HEK293 (cell line): ENCODE measurements around the gene BEND3.
A peak's percentile ranks its signal among the peaks of the same experiment; 100 is the strongest.

Source experiments
- CTCF ChIA-PET: fragments of 350-600 bp; formaldehyde crosslinking; extraction: SDS; loops from one replicate; lab custom pipeline; 2021; ENCODE audit warnings: antibody characterized with exemption; lab: Yijun Ruan, JAX
- POLR2A ChIA-PET: fragments of 300-600 bp; formaldehyde crosslinking; extraction: SDS; loops from one replicate; lab custom pipeline; 2020; ENCODE audit warnings: antibody characterized with exemption, inconsistent platforms; lab: Yijun Ruan, JAX
- H3K27ac ChIP-seq: fragments of 200-500 bp; sonication (Bioruptor generic); 2 replicates; pipeline ENCODE4 v1.5.1; 2014; ENCODE audit warnings: low read depth, low read length, control low read depth, inconsistent platforms; ENCODE audit errors: extremely low read depth
- H3K36me3 ChIP-seq, 2 experiments: fragments of 200-500 bp in 1 of 2; sonication (Bioruptor generic) in 1 of 2; 1 replicate in 1 of 2; 2 replicates in 1 of 2; pipeline ENCODE4 v1.5.1; 2014 to 2017; ENCODE audit warnings: inconsistent platforms in 2 of 2, low read length in 2 of 2; ENCODE audit not compliant: control insufficient read depth in 2 of 2, insufficient read depth in 1 of 2
- H3K4me1 ChIP-seq: fragments of 200-500 bp; sonication (Bioruptor generic); 2 replicates; pipeline ENCODE4 v1.5.1; 2014; ENCODE audit warnings: mild to moderate bottlenecking, low read length, inconsistent platforms; ENCODE audit not compliant: control insufficient read depth, insufficient read depth
- H3K4me3 ChIP-seq: 2 replicates; pipeline ENCODE4 v1.5.1; 2011; ENCODE audit warnings: low read depth, mild to moderate bottlenecking, control low read depth, low read length, moderate library complexity
- H3K9me3 ChIP-seq: fragments of 200-500 bp; sonication (Bioruptor generic); 2 replicates; pipeline ENCODE4 v1.5.1; 2014; ENCODE audit warnings: low read depth, low read length, inconsistent platforms; ENCODE audit not compliant: control insufficient read depth, insufficient read depth
- BCL11B ChIP-seq: fragments of 450-650 bp; formaldehyde crosslinking; IDR thresholded peaks from 2 replicates; pipeline ENCODE4 v1.5.1; 2016; ENCODE audit warnings: low read depth, missing biosample characterization, missing genetic modification characterization
- KLF1 ChIP-seq: fragments of 450-650 bp; formaldehyde crosslinking; IDR thresholded peaks from 2 replicates; pipeline ENCODE4 v1.5.1; 2016; ENCODE audit warnings: missing biosample characterization, missing genetic modification characterization
- KLF16 ChIP-seq: fragments of 450-650 bp; formaldehyde crosslinking; IDR thresholded peaks from 2 replicates; pipeline ENCODE4 v1.5.1; 2017; ENCODE audit warnings: missing biosample characterization, missing genetic modification characterization
- KLF8 ChIP-seq: fragments of 450-650 bp; formaldehyde crosslinking; IDR thresholded peaks from 2 replicates; pipeline ENCODE4 v1.5.1; 2016; ENCODE audit warnings: missing biosample characterization, missing genetic modification characterization
- OVOL3 ChIP-seq: fragments of 450-650 bp; formaldehyde crosslinking; IDR thresholded peaks from 2 replicates; pipeline ENCODE4 v1.5.1; 2016; ENCODE audit warnings: missing biosample characterization, missing genetic modification characterization
- PRDM1 ChIP-seq: fragments of 450-650 bp; formaldehyde crosslinking; IDR thresholded peaks from 2 replicates; pipeline ENCODE4; 2016; ENCODE audit warnings: missing biosample characterization, missing genetic modification characterization
- TCF7L2 ChIP-seq: IDR thresholded peaks from 2 replicates; pipeline ENCODE4 v1.6.1; 2011; ENCODE audit warnings: low read depth, mild to moderate bottlenecking, inconsistent platforms, low read length, moderate library complexity, borderline replicate concordance
- ZIC2 ChIP-seq: fragments of 450-650 bp; formaldehyde crosslinking; IDR thresholded peaks from 2 replicates; pipeline ENCODE4 v1.5.1; 2016; ENCODE audit warnings: missing biosample characterization, missing genetic modification characterization
- ZNF146 ChIP-seq: fragments of 450-650 bp; formaldehyde crosslinking; IDR thresholded peaks from 2 replicates; pipeline ENCODE4 v1.5.1; 2016; ENCODE audit warnings: missing biosample characterization, missing genetic modification characterization
- ZNF2 ChIP-seq: fragments of 450-650 bp; formaldehyde crosslinking; IDR thresholded peaks from 2 replicates; pipeline ENCODE4 v1.5.1; 2016; ENCODE audit warnings: missing biosample characterization, missing genetic modification characterization
- ZNF239 ChIP-seq: fragments of 450-650 bp; formaldehyde crosslinking; IDR thresholded peaks from 2 replicates; pipeline ENCODE4 v1.5.1; 2016; ENCODE audit warnings: missing biosample characterization, missing genetic modification characterization
- ZNF350 ChIP-seq: fragments of 450-650 bp; formaldehyde crosslinking; IDR thresholded peaks from 2 replicates; pipeline ENCODE4 v1.5.0; 2017; ENCODE audit warnings: missing biosample characterization, mild to moderate bottlenecking, missing genetic modification characterization
- ZNF366 ChIP-seq: fragments of 450-650 bp; formaldehyde crosslinking; conservative IDR thresholded peaks from 2 replicates; pipeline ENCODE4 v1.5.1; 2016; ENCODE audit warnings: missing biosample characterization, missing genetic modification characterization
- ZNF48 ChIP-seq: fragments of 450-650 bp; formaldehyde crosslinking; IDR thresholded peaks from 2 replicates; pipeline ENCODE4 v1.5.1; 2016; ENCODE audit warnings: missing biosample characterization, missing genetic modification characterization
- ZNF548 ChIP-seq: fragments of 450-650 bp; formaldehyde crosslinking; IDR thresholded peaks from 2 replicates; pipeline ENCODE4 v1.5.1; 2016; ENCODE audit warnings: missing biosample characterization, missing genetic modification characterization
- ZNF621 ChIP-seq: fragments of 450-650 bp; formaldehyde crosslinking; IDR thresholded peaks from 2 replicates; pipeline ENCODE4 v1.5.1; 2017; ENCODE audit warnings: missing biosample characterization, missing genetic modification characterization
- TF ChIP-seq, protein P1 (sequence below): fragments of 450-650 bp; formaldehyde crosslinking; IDR thresholded peaks from 2 replicates; pipeline ENCODE4 v1.5.0; 2017; ENCODE audit warnings: missing biosample characterization, missing genetic modification characterization, borderline replicate concordance
- TF ChIP-seq, protein P2 (sequence below): fragments of 450-650 bp; formaldehyde crosslinking; IDR thresholded peaks from 2 replicates; pipeline ENCODE4 v1.5.1; 2016; ENCODE audit warnings: missing biosample characterization, missing genetic modification characterization
- TF ChIP-seq, protein P3 (sequence below): fragments of 450-650 bp; formaldehyde crosslinking; IDR thresholded peaks from 2 replicates; pipeline ENCODE4 v1.5.1; 2017; ENCODE audit warnings: missing biosample characterization, missing genetic modification characterization
- TF ChIP-seq, protein P4 (sequence below): fragments of 450-650 bp; IDR thresholded peaks from 2 replicates; pipeline ENCODE4 v1.5.1; 2018; ENCODE audit warnings: missing biosample characterization, mild to moderate bottlenecking, missing genetic modification characterization
- TF ChIP-seq, protein P5 (sequence below): fragments of 450-650 bp; formaldehyde crosslinking; IDR thresholded peaks from 2 replicates; pipeline ENCODE4 v1.5.1; 2017; ENCODE audit warnings: missing biosample characterization, missing genetic modification characterization
- TF ChIP-seq, protein P6 (sequence below): fragments of 450-650 bp; formaldehyde crosslinking; IDR thresholded peaks from 2 replicates; pipeline ENCODE4 v1.5.1; 2017; ENCODE audit warnings: missing biosample characterization, missing genetic modification characterization

BEND3 gene

DNA sequence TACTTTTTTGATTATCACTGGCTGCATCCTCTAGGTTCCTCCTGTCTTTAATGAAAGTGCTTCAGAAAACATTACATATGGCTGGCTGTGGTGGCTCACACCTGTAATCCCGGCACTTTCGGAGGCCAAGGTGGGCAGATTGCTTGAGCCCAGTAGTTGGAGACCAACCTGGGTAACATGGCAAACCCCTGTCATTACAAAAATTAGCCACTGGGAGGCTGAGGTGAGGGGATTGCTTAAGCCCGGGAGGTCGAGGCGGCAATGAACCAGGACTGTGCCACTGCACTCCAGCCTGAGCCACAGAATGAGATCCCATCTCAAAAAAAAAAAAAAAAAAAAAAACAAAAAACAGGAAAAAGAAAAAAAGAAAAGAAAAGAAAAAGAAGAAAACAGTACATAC lies 35.3 kb downstream of the BEND3 start (continued):
- TF ChIP-seq, protein P1, sequence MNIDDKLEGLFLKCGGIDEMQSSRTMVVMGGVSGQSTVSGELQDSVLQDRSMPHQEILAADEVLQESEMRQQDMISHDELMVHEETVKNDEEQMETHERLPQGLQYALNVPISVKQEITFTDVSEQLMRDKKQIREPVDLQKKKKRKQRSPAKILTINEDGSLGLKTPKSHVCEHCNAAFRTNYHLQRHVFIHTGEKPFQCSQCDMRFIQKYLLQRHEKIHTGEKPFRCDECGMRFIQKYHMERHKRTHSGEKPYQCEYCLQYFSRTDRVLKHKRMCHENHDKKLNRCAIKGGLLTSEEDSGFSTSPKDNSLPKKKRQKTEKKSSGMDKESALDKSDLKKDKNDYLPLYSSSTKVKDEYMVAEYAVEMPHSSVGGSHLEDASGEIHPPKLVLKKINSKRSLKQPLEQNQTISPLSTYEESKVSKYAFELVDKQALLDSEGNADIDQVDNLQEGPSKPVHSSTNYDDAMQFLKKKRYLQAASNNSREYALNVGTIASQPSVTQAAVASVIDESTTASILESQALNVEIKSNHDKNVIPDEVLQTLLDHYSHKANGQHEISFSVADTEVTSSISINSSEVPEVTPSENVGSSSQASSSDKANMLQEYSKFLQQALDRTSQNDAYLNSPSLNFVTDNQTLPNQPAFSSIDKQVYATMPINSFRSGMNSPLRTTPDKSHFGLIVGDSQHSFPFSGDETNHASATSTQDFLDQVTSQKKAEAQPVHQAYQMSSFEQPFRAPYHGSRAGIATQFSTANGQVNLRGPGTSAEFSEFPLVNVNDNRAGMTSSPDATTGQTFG (tag by site-specific recombination): no peak
- TF ChIP-seq OVOL3: no peak
- TF ChIP-seq, protein P2, sequence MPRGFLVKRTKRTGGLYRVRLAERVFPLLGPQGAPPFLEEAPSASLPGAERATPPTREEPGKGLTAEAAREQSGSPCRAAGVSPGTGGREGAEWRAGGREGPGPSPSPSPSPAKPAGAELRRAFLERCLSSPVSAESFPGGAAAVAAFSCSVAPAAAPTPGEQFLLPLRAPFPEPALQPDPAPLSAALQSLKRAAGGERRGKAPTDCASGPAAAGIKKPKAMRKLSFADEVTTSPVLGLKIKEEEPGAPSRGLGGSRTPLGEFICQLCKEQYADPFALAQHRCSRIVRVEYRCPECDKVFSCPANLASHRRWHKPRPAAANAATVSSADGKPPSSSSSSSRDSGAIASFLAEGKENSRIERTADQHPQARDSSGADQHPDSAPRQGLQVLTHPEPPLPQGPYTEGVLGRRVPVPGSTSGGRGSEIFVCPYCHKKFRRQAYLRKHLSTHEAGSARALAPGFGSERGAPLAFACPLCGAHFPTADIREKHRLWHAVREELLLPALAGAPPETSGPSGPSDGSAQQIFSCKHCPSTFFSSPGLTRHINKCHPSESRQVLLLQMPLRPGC (tag by site-specific recombination): no peak
- TF ChIP-seq ZNF48 (tag by site-specific recombination): no peak

DNA sequence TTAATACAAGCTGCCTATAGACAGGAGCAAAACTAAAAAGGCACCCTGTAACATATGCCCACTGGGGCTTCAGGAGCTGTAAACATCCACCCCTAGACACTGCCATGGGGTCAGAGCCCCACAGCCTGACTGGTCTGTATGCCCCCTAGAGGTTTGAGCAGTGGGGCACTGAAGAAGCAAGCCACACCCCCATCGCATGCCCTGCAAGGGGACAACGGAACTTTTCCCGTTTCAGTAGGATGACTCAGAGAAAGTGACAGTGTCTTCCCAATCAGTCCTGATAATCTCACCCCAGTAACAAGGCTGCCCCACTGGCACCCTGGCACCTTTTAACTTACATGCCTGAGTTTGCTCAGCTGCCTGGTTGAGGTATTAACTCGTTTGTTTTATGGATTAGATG lies 35.9 kb downstream of the BEND3 start:
- CTCF ChIA-PET: interaction anchor here (0.6 to 1.0 kb wide), 7 partner anchors 12 to 1409 kb away, joined by 3 to 5 read pairs (median 4); partner anchors contain the start of gene MTRES1
- POLR2A ChIA-PET: no interaction called here
- H3K9me3 ChIP-seq: no peaks in the 10 kb centered on the region
- TF ChIP-seq ZNF2 (no peak), BCL11B (tag by site-specific recombination) (no peak), ZNF146 (tag by site-specific recombination) (no peak), PRDM1 (peak; percentile 33; the same call in 1 of the 2 replicates), KLF8 (tag by site-specific recombination) (no peak), TCF7L2 (no peak), ZNF239 (no peak), ZNF548 (no peak), ZNF366 (tag by site-specific recombination) (no peak), ZNF350 (tag by site-specific recombination) (no peak), ZIC2 (peak; percentile 30; the same call in 1 of the 2 replicates), KLF1 (tag by site-specific recombination) (no peak), ZNF621 (tag by site-specific recombination) (no peak), KLF16 (tag by site-specific recombination) (no peak)
- TF ChIP-seq, protein P3, sequence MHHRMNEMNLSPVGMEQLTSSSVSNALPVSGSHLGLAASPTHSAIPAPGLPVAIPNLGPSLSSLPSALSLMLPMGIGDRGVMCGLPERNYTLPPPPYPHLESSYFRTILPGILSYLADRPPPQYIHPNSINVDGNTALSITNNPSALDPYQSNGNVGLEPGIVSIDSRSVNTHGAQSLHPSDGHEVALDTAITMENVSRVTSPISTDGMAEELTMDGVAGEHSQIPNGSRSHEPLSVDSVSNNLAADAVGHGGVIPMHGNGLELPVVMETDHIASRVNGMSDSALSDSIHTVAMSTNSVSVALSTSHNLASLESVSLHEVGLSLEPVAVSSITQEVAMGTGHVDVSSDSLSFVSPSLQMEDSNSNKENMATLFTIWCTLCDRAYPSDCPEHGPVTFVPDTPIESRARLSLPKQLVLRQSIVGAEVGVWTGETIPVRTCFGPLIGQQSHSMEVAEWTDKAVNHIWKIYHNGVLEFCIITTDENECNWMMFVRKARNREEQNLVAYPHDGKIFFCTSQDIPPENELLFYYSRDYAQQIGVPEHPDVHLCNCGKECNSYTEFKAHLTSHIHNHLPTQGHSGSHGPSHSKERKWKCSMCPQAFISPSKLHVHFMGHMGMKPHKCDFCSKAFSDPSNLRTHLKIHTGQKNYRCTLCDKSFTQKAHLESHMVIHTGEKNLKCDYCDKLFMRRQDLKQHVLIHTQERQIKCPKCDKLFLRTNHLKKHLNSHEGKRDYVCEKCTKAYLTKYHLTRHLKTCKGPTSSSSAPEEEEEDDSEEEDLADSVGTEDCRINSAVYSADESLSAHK (tag by site-specific recombination): no peak
- TF ChIP-seq, protein P4, sequence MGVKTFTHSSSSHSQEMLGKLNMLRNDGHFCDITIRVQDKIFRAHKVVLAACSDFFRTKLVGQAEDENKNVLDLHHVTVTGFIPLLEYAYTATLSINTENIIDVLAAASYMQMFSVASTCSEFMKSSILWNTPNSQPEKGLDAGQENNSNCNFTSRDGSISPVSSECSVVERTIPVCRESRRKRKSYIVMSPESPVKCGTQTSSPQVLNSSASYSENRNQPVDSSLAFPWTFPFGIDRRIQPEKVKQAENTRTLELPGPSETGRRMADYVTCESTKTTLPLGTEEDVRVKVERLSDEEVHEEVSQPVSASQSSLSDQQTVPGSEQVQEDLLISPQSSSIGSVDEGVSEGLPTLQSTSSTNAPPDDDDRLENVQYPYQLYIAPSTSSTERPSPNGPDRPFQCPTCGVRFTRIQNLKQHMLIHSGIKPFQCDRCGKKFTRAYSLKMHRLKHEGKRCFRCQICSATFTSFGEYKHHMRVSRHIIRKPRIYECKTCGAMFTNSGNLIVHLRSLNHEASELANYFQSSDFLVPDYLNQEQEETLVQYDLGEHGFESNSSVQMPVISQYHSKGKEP (tag by site-specific recombination): peak; percentile 66
- TF ChIP-seq, protein P5, sequence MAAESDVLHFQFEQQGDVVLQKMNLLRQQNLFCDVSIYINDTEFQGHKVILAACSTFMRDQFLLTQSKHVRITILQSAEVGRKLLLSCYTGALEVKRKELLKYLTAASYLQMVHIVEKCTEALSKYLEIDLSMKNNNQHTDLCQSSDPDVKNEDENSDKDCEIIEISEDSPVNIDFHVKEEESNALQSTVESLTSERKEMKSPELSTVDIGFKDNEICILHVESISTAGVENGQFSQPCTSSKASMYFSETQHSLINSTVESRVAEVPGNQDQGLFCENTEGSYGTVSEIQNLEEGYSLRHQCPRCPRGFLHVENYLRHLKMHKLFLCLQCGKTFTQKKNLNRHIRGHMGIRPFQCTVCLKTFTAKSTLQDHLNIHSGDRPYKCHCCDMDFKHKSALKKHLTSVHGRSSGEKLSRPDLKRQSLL: no peak
- TF ChIP-seq, protein P6, sequence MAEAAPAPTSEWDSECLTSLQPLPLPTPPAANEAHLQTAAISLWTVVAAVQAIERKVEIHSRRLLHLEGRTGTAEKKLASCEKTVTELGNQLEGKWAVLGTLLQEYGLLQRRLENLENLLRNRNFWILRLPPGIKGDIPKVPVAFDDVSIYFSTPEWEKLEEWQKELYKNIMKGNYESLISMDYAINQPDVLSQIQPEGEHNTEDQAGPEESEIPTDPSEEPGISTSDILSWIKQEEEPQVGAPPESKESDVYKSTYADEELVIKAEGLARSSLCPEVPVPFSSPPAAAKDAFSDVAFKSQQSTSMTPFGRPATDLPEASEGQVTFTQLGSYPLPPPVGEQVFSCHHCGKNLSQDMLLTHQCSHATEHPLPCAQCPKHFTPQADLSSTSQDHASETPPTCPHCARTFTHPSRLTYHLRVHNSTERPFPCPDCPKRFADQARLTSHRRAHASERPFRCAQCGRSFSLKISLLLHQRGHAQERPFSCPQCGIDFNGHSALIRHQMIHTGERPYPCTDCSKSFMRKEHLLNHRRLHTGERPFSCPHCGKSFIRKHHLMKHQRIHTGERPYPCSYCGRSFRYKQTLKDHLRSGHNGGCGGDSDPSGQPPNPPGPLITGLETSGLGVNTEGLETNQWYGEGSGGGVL: no peak
- TF ChIP-seq, all 188 proteins: peak for 3
- H3K4me1 ChIP-seq: peaks cover 7% of the 10 kb centered on the region
- peaks cover 0 to 8% of the 10 kb centered on the region in 2 experiments; a peak in 2 of 3 replicates for H3K36me3 ChIP-seq
- H3K27ac ChIP-seq: no peak overlapping the region
- H3K4me3 ChIP-seq: no peak overlapping the region
